Measurements from ENCODE around the gene CNOT4. TPM values are rescaled to one million over a fixed set of nuclear protein-coding genes. Genes with fewer than 3 reads are reported as not detected.

CNOT4 gene
- total RNA-seq, 4 donors from 2014 or later = 17.8 to 35.0 (median 26.2) TPM

GRCh38 chr7:135385209-135385608 is 124.7 kb downstream of the CNOT4 start:
- Histone ChIP-seq H3K27me3 (no peaks in the 10 kb centered on the region), H3K36me3 (peaks cover 0 to 4% of the 10 kb centered on the region in 2 donors), H3K4me1 (peaks cover 0 to 14% (median 4%) of the 10 kb centered on the region in 3 donors), H3K9me3 (no peaks in the 10 kb centered on the region), H3K27ac (no peak overlapping the region), H3K4me3 (no peak overlapping the region)
- no peak for ATAC-seq
- TF ChIP-seq POLR2AphosphoS5 (IDR thresholded peaks at IDR 0.05) (no peak), POLR2A (IDR thresholded peaks at IDR 0.05) (no peak), EP300 (IDR thresholded peaks at IDR 0.05) (no peak)
- TF ChIP-seq, protein P1, sequence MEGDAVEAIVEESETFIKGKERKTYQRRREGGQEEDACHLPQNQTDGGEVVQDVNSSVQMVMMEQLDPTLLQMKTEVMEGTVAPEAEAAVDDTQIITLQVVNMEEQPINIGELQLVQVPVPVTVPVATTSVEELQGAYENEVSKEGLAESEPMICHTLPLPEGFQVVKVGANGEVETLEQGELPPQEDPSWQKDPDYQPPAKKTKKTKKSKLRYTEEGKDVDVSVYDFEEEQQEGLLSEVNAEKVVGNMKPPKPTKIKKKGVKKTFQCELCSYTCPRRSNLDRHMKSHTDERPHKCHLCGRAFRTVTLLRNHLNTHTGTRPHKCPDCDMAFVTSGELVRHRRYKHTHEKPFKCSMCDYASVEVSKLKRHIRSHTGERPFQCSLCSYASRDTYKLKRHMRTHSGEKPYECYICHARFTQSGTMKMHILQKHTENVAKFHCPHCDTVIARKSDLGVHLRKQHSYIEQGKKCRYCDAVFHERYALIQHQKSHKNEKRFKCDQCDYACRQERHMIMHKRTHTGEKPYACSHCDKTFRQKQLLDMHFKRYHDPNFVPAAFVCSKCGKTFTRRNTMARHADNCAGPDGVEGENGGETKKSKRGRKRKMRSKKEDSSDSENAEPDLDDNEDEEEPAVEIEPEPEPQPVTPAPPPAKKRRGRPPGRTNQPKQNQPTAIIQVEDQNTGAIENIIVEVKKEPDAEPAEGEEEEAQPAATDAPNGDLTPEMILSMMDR (IDR thresholded peaks at IDR 0.05) = no peak
- 46 to 65% methylated on average over 2 to 3 of the region's 3 CpGs for WGBS, 2 donors (ENCODE audit: low coverage in 1 of 2)

DNA sequence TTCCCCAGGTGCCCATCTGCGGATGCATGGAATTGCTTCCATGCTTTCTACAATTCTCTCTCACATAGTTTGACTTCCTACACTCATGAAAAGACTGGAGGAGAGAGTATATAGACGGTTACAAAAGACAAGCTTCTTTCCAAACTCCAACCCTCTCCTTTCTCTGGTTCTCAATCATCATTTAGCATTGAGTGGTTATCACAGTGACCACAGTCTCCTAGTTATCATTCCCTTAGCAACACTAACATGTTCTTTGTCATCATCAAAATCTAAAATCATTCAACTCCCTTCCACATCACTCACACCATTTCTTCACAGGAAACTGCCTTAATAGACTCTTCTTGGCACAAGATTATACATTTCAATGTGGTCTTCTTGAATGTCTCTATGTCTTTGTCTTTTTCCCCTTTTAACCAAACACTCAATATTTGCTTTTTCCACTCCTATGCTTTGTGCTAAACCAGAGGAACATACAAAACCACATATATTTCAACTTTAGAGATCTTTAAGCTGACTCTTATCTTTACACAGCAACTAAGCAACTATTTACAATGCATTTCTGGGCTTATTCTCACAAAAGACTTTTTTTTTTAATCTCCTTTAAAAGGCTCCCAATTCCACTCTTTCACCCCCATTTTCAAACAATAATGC is 126.3 kb downstream of the CNOT4 start:
- no peaks in the 10 kb centered on the region for H3K27me3 ChIP-seq
- WGBS, 2 donors (ENCODE audit: low coverage in 1 of 2) = 92 to 94% methylated on average over 2 of the region's 2 CpGs

DNA sequence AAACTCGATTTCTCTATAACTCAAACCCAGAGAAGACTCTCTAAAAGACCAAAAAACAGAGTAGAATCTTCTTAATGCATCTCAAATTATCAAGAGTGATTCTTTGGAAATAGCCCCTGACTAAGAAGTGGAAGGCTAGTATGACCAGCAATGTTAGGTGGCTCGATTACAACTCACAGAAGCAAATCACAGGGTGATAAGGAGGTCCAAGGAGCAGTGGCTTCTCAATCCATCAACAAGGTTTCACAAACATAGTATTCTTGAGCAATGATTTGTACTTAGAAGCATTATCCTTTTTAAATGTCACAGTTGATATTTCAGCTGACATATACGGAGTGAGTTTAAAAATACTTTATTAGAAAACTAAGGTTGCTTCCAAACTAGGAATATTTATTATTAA is 127.7 kb downstream of the CNOT4 start:
- H3K4me3 ChIP-seq = no peak overlapping the region
- no peaks in the 10 kb centered on the region for H3K9me3 ChIP-seq
- peaks cover 0 to 5% of the 10 kb centered on the region in 2 donors for H3K36me3 ChIP-seq
- ATAC-seq = no peak
- TF ChIP-seq, protein P1 (IDR thresholded peaks at IDR 0.05) = no peak
- no peak for TF ChIP-seq EP300 (IDR thresholded peaks at IDR 0.05)
- no peak for TF ChIP-seq POLR2A (IDR thresholded peaks at IDR 0.05)
- no peak for TF ChIP-seq POLR2AphosphoS5 (IDR thresholded peaks at IDR 0.05)
- WGBS, 2 donors (ENCODE audit: low coverage in 1 of 2) = 78 to 91% methylated on average over 3 of the region's 3 CpGs
- no peak overlapping the region for H3K27ac ChIP-seq
- H3K27me3 ChIP-seq = no peaks in the 10 kb centered on the region
- peaks cover 0 to 5% (median 0%) of the 10 kb centered on the region in 3 donors for H3K4me1 ChIP-seq

More for the DNA sequence above, 126.3 kb downstream of the CNOT4 start:
- Histone ChIP-seq H3K4me1 (peaks cover 0 to 5% (median 0%) of the 10 kb centered on the region in 3 donors), H3K27ac (no peak overlapping the region), H3K4me3 (no peak overlapping the region), H3K36me3 (peaks cover 0 to 6% of the 10 kb centered on the region in 2 donors), H3K9me3 (no peaks in the 10 kb centered on the region)
- no peak for ATAC-seq
- TF ChIP-seq POLR2A (IDR thresholded peaks at IDR 0.05) = no peak
- TF ChIP-seq, protein P1 (IDR thresholded peaks at IDR 0.05) = no peak
- no peak for TF ChIP-seq EP300 (IDR thresholded peaks at IDR 0.05)
- no peak for TF ChIP-seq POLR2AphosphoS5 (IDR thresholded peaks at IDR 0.05)

DNA sequence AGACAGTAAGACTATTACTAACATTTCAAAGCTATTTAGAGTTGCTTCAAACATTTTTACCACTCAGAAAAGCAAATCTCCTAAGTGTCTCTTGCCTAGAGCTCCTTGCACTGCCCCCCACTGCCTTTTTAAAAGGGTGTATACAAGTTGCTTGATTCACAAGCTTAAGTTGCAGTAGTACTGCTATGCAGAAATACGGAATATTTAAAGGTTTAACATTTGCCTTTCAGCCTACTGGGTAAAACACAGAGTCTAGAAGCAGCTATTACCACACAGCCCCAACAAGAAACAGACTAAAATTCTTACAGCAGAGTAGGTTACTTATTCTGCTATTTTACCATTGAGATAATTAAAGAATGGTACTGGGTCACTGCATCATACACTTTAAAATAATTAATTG is 128.5 kb downstream of the CNOT4 start:
- Histone ChIP-seq H3K4me3 (no peak overlapping the region), H3K36me3 (peaks cover 0 to 5% of the 10 kb centered on the region in 2 donors), H3K4me1 (peaks cover 0 to 5% (median 0%) of the 10 kb centered on the region in 3 donors), H3K27ac (no peak overlapping the region), H3K9me3 (no peaks in the 10 kb centered on the region), H3K27me3 (no peaks in the 10 kb centered on the region)
- TF ChIP-seq EP300 (IDR thresholded peaks at IDR 0.05) (no peak), POLR2AphosphoS5 (IDR thresholded peaks at IDR 0.05) (no peak), POLR2A (IDR thresholded peaks at IDR 0.05) (no peak)
- TF ChIP-seq, protein P1 (IDR thresholded peaks at IDR 0.05) = no peak
- 89 to 100% methylated on average over 1 of the region's 1 CpG for WGBS, 2 donors (ENCODE audit: low coverage in 1 of 2)
- no peak for ATAC-seq

GRCh38 chr7:135380351-135380750 is 129.6 kb downstream of the CNOT4 start:
- Histone ChIP-seq H3K9me3 (no peaks in the 10 kb centered on the region), H3K4me1 (peaks cover 0 to 5% (median 0%) of the 10 kb centered on the region in 3 donors), H3K36me3 (peaks cover 0 to 5% of the 10 kb centered on the region in 2 donors), H3K27me3 (no peaks in the 10 kb centered on the region), H3K27ac (no peak overlapping the region), H3K4me3 (no peak overlapping the region)
- no peak for ATAC-seq
- no peak for TF ChIP-seq POLR2AphosphoS5 (IDR thresholded peaks at IDR 0.05)
